DND-41 (cell line): ENCODE results near the gene TENT4B.
A peak's percentile ranks its signal among the peaks of the same experiment; 100 is the strongest.

Experiments used
- ATAC-seq: fragments of 200-7000 bp; cut with Tn5 transposase; 3 replicates; pipeline ENCODE4 v1.9.1; 2021; ENCODE audit warnings: low read depth; ENCODE audit not compliant: insufficient read depth
- DNase-seq: peaks from one replicate; pipeline ENCODE4 v3.0.0-alpha.2; 2020
- H2AFZ ChIP-seq: 2 replicates; pipeline ENCODE4 v1.6.0; 2012; ENCODE audit warnings: low read depth, low read length
- H3K27ac ChIP-seq: 2 replicates; pipeline ENCODE4 v1.5.1; 2012; ENCODE audit warnings: low read length, inconsistent platforms
- H3K27me3 ChIP-seq: fragments of 200-600 bp; sonication (generic); 2 replicates; pipeline ENCODE4 v1.6.0; 2012; ENCODE audit warnings: low read length, mild to moderate bottlenecking, inconsistent platforms; ENCODE audit not compliant: insufficient read depth, poor library complexity
- H3K36me3 ChIP-seq: 2 replicates; pipeline ENCODE4 v1.5.1; 2012; ENCODE audit warnings: low read length, inconsistent platforms; ENCODE audit not compliant: insufficient read depth
- H3K4me1 ChIP-seq: 2 replicates; pipeline ENCODE4 v1.5.1; 2012; ENCODE audit warnings: mild to moderate bottlenecking, low read length; ENCODE audit not compliant: insufficient read depth
- H3K4me2 ChIP-seq: 2 replicates; pipeline ENCODE4 v1.6.0; 2012; ENCODE audit warnings: mild to moderate bottlenecking, moderate library complexity, low read length, inconsistent platforms; ENCODE audit not compliant: insufficient read depth
- H3K4me3 ChIP-seq, 2 experiments: fragments of 200-600 bp in 1 of 2; shearing (Covaris generic) in 1 of 2; 2 replicates each; pipeline ENCODE4 v1.5.1; 2012 to 2016; ENCODE audit warnings: inconsistent platforms in 2 of 2, low read length in 2 of 2, mild to moderate bottlenecking in 2 of 2, low read depth in 1 of 2, moderate library complexity in 1 of 2
- H3K79me2 ChIP-seq: 2 replicates; pipeline ENCODE4 v1.6.0; 2012; ENCODE audit warnings: low read length, inconsistent platforms; ENCODE audit not compliant: insufficient read depth
- H3K9ac ChIP-seq: 2 replicates; pipeline ENCODE4 v1.6.0; 2012; ENCODE audit warnings: low read depth, mild to moderate bottlenecking, inconsistent platforms, low read length, moderate library complexity
- H3K9me3 ChIP-seq: 2 replicates; pipeline ENCODE4 v1.5.1; 2012; ENCODE audit warnings: low read length, moderate library complexity, mild to moderate bottlenecking, inconsistent platforms; ENCODE audit not compliant: insufficient read depth, severe bottlenecking
- H4K20me1 ChIP-seq: 2 replicates; pipeline ENCODE4 v1.6.0; 2012; ENCODE audit warnings: low read length; ENCODE audit not compliant: insufficient read depth
- CTCF ChIP-seq: IDR thresholded peaks from 2 replicates; pipeline ENCODE4 v1.5.1; 2012; ENCODE audit warnings: borderline replicate concordance, low read length, moderate library complexity, mild to moderate bottlenecking; ENCODE audit not compliant: poor library complexity, severe bottlenecking; ENCODE audit errors: extremely low read depth
- EZH2 ChIP-seq: IDR thresholded peaks from 3 replicates; pipeline ENCODE4 v1.6.1; 2012; ENCODE audit warnings: borderline replicate concordance, low read depth, mild to moderate bottlenecking, moderate library complexity, low read length, inconsistent platforms; ENCODE audit not compliant: severe bottlenecking

Gene TENT4B

GRCh38 chr16:50208460-50208931 is 55.4 kb downstream of the TENT4B start:
- Histone ChIP-seq H3K79me2 (peaks cover 28% of the 10 kb centered on the region), H3K36me3 (peaks cover 17% of the 10 kb centered on the region; the same call in 1 of the 2 replicates), H3K27ac (no peak overlapping the region), H3K9ac (no peak overlapping the region), H3K4me2 (no peak overlapping the region), H3K9me3 (no peaks in the 10 kb centered on the region), H3K4me3 (no peak overlapping the region), H3K27me3 (no peaks in the 10 kb centered on the region), H4K20me1 (peaks cover 18% of the 10 kb centered on the region; the same call in 1 of the 2 replicates), H2AFZ (no peak overlapping the region), H3K4me1 (no peaks in the 10 kb centered on the region)
- DNase-seq = no peak
- TF ChIP-seq CTCF = no peak
- TF ChIP-seq EZH2 = no peak
- ATAC-seq = no peak

GRCh38 chr16:50209546-50210265 is 56.6 kb downstream of the TENT4B start:
- Histone ChIP-seq H3K79me2 (peaks cover 21% of the 10 kb centered on the region), H3K36me3 (peaks cover 26% of the 10 kb centered on the region), H3K9ac (no peak overlapping the region), H4K20me1 (peaks cover 12% of the 10 kb centered on the region; the same call in 1 of the 2 replicates), H2AFZ (no peak overlapping the region), H3K4me1 (no peaks in the 10 kb centered on the region), H3K27ac (no peak overlapping the region), H3K27me3 (no peaks in the 10 kb centered on the region), H3K9me3 (no peaks in the 10 kb centered on the region), H3K4me3 (no peak overlapping the region), H3K4me2 (no peak overlapping the region)
- ATAC-seq (no peak), DNase-seq (no peak)
- TF ChIP-seq CTCF (no peak), EZH2 (no peak)

- no peak overlapping the region for H3K27ac ChIP-seq
- H3K4me2 ChIP-seq = no peak overlapping the region
- peaks cover 11% of the 10 kb centered on the region; the same call in 1 of the 2 replicates for H4K20me1 ChIP-seq
- H3K9me3 ChIP-seq = no peaks in the 10 kb centered on the region
- peaks cover 18% of the 10 kb centered on the region for H3K79me2 ChIP-seq
- TF ChIP-seq CTCF = peak; percentile 69
- no peak for TF ChIP-seq EZH2
- DNase-seq = peak; percentile 55
- H3K9ac ChIP-seq = no peak overlapping the region
- H3K27me3 ChIP-seq = no peaks in the 10 kb centered on the region
- ATAC-seq = peak; percentile 91
- H3K36me3 ChIP-seq = peaks cover 31% of the 10 kb centered on the region
- no peak overlapping the region for H3K4me3 ChIP-seq
- no peaks in the 10 kb centered on the region for H3K4me1 ChIP-seq
- H2AFZ ChIP-seq = no peak overlapping the region
Measured at GRCh38 chr16:50210266-50211038, 57.3 kb downstream of the TENT4B start.
